H1 (cell line): Measurements from ENCODE around the gene GRIA1. TPM values are rescaled to one million over a fixed set of nuclear protein-coding genes. Genes with fewer than 3 reads are reported as not detected.

ENCODE experiments used
- CREB1 ChIP-seq: IDR thresholded peaks from 2 replicates; pipeline ENCODE4 v1.6.1; 2012; ENCODE audit warnings: inconsistent platforms
- HDAC2 ChIP-seq, 2 experiments: fragments of 300-600 bp in 1 of 2; sonication (generic) in 1 of 2; IDR thresholded peaks; 2 replicates each; pipeline ENCODE4 v1.6.1; 2011 to 2012; ENCODE audit warnings: low read depth in 2 of 2, low read length in 2 of 2, mild to moderate bottlenecking in 2 of 2, moderate library complexity in 2 of 2, borderline replicate concordance in 1 of 2, inconsistent platforms in 1 of 2
- MAFK ChIP-seq: IDR thresholded peaks from 2 replicates; pipeline ENCODE4 v1.6.1; 2012; ENCODE audit warnings: low read depth, mild to moderate bottlenecking, improper control_type of control experiment, low read length
- PHF8 ChIP-seq: fragments of 200-600 bp; sonication (generic); conservative IDR thresholded peaks from 2 replicates; pipeline ENCODE4 v1.7.1; 2012; ENCODE audit warnings: low read depth, mild to moderate bottlenecking, inconsistent platforms, low read length, moderate library complexity
- ZNF274 ChIP-seq: IDR thresholded peaks from 2 replicates; pipeline ENCODE4 v1.7.0; 2012; ENCODE audit warnings: low read length, borderline replicate concordance; ENCODE audit errors: extremely low read depth
- polyA plus RNA-seq, 7 experiments: library from polyadenylated mRNA; depleted of rRNA in 3 of 7; stranded (reverse) in 5 of 7; unstranded in 2 of 7; fragments of >200 nt in 5 of 7; fragments of 200-250 nt in 2 of 7; gene quantifications; 1 replicate in 5 of 7; 2 replicates in 1 of 7; 4 replicates in 1 of 7; pipeline versions ENCODE4 v1.2.1 to v1.2.3, GENCODE V29; 2011 to 2013; ENCODE audit warnings: missing spikeins in 2 of 7, mixed read lengths in 2 of 7
- total RNA-seq: library from RNA; stranded (reverse); fragmentation: NEBNext Ultra II Directional; extraction: Animal tissue kit (Norgen Biotek cat#: 25700); gene quantifications from 2 replicates; pipeline ENCODE4 v1.2.1, GENCODE V29; 2021

Gene GRIA1
- total and polyA plus RNA-seq, 2 of the 8 experiments (the other 6 are each of a cell fraction or from before 2014, with no cell fraction given) = 0.97 to 2.5 TPM

- TF ChIP-seq ZNF274 = no peak
- no peak for TF ChIP-seq CREB1
- TF ChIP-seq PHF8 = no peak
- no peak for TF ChIP-seq MAFK
- no peak for TF ChIP-seq HDAC2 (IDR thresholded peaks at IDR 0.05; ENCODE audit: borderline replicate concordance in 1 of 2, low read depth in 2 of 2, low read length in 2 of 2)
Observed at GRCh38 chr5:153823036-153823435, 332.6 kb downstream of the GRIA1 start (continued).
